HG02885 (cell line): ENCODE data around the gene POLR1D.

Experiments
- ATAC-seq: cut with Tn5 transposase; IDR thresholded peaks from one replicate; pipeline ENCODE4 v1.9.1; 2021; ENCODE audit warnings: mild to moderate bottlenecking; ENCODE audit not compliant: unreplicated experiment, poor library complexity

Gene POLR1D

GRCh38 chr13:27621366-27622101 lies at the start of gene POLR1D:
Gene POLR1D, plus strand, starts transcription at chr13:27621892. Its CDS starts 92 bp downstream, at chr13:27621984.
- ATAC-seq = peak; percentile 69

- ATAC-seq = no peak
These were observed 49.3 kb upstream of the POLR1D start for GRCh38 chr13:27572234-27572901.

- ATAC-seq = no peak
These were observed 48.4 kb upstream of the POLR1D start for GRCh38 chr13:27573265-27573664.

GRCh38 chr13:27574661-27575060 lies 47.0 kb upstream of the POLR1D start:
- ATAC-seq = no peak

- ATAC-seq = no peak
These were observed 43.3 kb upstream of the POLR1D start for GRCh38 chr13:27578121-27579030.

GRCh38 chr13:27583645-27584044 lies 38.0 kb upstream of the POLR1D start:
- ATAC-seq = no peak

- ATAC-seq = no peak
These were observed 34.5 kb upstream of the POLR1D start for GRCh38 chr13:27587095-27587746.

- ATAC-seq = no peak
These were observed 33.3 kb upstream of the POLR1D start for GRCh38 chr13:27588405-27588804.

GRCh38 chr13:27592865-27593264 lies 28.8 kb upstream of the POLR1D start:
- ATAC-seq = no peak

GRCh38 chr13:27593267-27593666 lies 28.4 kb upstream of the POLR1D start:
- ATAC-seq = no peak

GRCh38 chr13:27595055-27595811 lies 26.5 kb upstream of the POLR1D start:
- no peak for ATAC-seq

- ATAC-seq = no peak
These were observed 22.6 kb upstream of the POLR1D start for GRCh38 chr13:27599096-27599495.

GRCh38 chr13:27599845-27600553 lies 21.7 kb upstream of the POLR1D start:
- ATAC-seq = no peak

- no peak for ATAC-seq
These were observed 21.0 kb upstream of the POLR1D start for GRCh38 chr13:27600711-27601110.

GRCh38 chr13:27601208-27601607 lies 20.5 kb upstream of the POLR1D start:
- no peak for ATAC-seq

GRCh38 chr13:27601803-27602202 lies 19.9 kb upstream of the POLR1D start:
- no peak for ATAC-seq

- ATAC-seq = no peak
These were observed 16.6 kb upstream of the POLR1D start for GRCh38 chr13:27605099-27605498.

- ATAC-seq = no peak
These were observed 16.0 kb upstream of the POLR1D start for GRCh38 chr13:27605610-27606200.

- ATAC-seq = no peak
These were observed 14.6 kb upstream of the POLR1D start for GRCh38 chr13:27607125-27607524.
